ENCODE measurements around the gene SCMH1.
"Not testable (repeated sequence)": the region's sequence is repeated elsewhere in the genome, so short reads cannot be mapped to it uniquely, and the experiment has no call there.

DNA sequence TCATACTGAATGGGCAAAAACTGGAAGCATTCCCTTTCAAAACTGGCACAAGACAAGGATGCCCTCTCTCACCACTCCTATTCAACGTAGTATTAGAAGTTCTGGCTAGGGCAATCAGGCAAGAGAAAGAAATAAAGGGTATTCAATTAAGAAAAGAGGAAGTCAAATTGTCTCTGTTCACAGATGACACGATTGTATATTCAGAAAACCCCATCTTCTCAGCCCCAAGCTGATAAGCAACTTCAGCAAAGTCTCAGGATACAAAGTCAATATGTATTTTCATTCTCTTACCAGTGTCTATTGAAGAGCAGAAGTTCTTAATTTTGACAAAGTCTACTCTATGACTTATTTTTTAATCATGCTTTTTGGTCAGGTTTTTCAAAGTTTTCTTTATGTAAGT is 107.8 kb downstream of the SCMH1 start:
- TF ChIP-seq, protein P1, sequence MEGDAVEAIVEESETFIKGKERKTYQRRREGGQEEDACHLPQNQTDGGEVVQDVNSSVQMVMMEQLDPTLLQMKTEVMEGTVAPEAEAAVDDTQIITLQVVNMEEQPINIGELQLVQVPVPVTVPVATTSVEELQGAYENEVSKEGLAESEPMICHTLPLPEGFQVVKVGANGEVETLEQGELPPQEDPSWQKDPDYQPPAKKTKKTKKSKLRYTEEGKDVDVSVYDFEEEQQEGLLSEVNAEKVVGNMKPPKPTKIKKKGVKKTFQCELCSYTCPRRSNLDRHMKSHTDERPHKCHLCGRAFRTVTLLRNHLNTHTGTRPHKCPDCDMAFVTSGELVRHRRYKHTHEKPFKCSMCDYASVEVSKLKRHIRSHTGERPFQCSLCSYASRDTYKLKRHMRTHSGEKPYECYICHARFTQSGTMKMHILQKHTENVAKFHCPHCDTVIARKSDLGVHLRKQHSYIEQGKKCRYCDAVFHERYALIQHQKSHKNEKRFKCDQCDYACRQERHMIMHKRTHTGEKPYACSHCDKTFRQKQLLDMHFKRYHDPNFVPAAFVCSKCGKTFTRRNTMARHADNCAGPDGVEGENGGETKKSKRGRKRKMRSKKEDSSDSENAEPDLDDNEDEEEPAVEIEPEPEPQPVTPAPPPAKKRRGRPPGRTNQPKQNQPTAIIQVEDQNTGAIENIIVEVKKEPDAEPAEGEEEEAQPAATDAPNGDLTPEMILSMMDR (IDR thresholded peaks at IDR 0.05) = not testable (repeated sequence)
- not testable (repeated sequence) for TF ChIP-seq POLR2A (IDR thresholded peaks at IDR 0.05)
